NCI-H82 (cell line): Measurements from ENCODE around the gene HOTAIR.

Source experiments
- DNase-seq: peaks from one replicate; lab custom pipeline; 2025; lab: John Stamatoyannopoulos, UW

HOTAIR gene

GRCh38 chr12:53927220-53928029 lies 47.3 kb downstream of the HOTAIR start:
- DNase-seq: no peak

GRCh38 chr12:53924521-53925405 lies 50.0 kb downstream of the HOTAIR start:
- no peak for DNase-seq

- no peak for DNase-seq
Observed at GRCh38 chr12:53916788-53917655, 57.7 kb downstream of the HOTAIR start.
